Endothelial cell of umbilical vein (primary cell): ENCODE results near the gene CACNG4. TPM values are rescaled to one million over a fixed set of nuclear protein-coding genes. Genes with fewer than 3 reads are reported as not detected.

Source experiments
- BruUV-seq: library from RNA; stranded (reverse); fragments of 400-500 nt; replicated peaks from 2 replicates; lab custom pipeline; 2021; lab: Mats Ljungman, UMichigan
- CTCF ChIA-PET: fragments of 300-600, 350-600 bp; sonication (Branson Sonifier 250); formaldehyde crosslinking; loops from one replicate; lab custom pipeline; 2021; ENCODE audit warnings: antibody characterized with exemption, inconsistent platforms; lab: Charles Lee
- POLR2A ChIA-PET: fragments of 300-600, 350-600 bp; sonication (Branson Sonifier 250); formaldehyde crosslinking; loops from one replicate; lab custom pipeline; 2021; ENCODE audit warnings: antibody characterized with exemption, inconsistent platforms; lab: Charles Lee
- DNase-seq: peaks from one replicate; pipeline ENCODE4 v3.0.0-alpha.2; 2011; ENCODE audit warnings: low read depth, low spot score
- FAIRE-seq: peaks from 2 replicates; lab custom pipeline; 2011; peaks lifted over from hg19 to GRCh38; lab: Jason Lieb, UNC
- H2AFZ ChIP-seq: 2 replicates; pipeline ENCODE4 v1.6.0; 2012; ENCODE audit warnings: low read depth, low read length, control low read depth, inconsistent platforms
- H3K27ac ChIP-seq: 2 replicates; pipeline ENCODE4 v1.5.1; 2011; ENCODE audit warnings: low read depth, mild to moderate bottlenecking, control low read depth, low read length, moderate library complexity; ENCODE audit not compliant: insufficient read depth
- H3K27me3 ChIP-seq, 2 experiments: 2 replicates each; pipeline versions ENCODE4 v1.6.0 to v1.6.1; 2011; ENCODE audit warnings: low read length in 2 of 2, mixed read lengths in 1 of 2; ENCODE audit not compliant: control insufficient read depth in 2 of 2, insufficient read depth in 2 of 2
- H3K36me3 ChIP-seq, 2 experiments: 2 replicates in 1 of 2; 3 replicates in 1 of 2; pipeline ENCODE4 v1.5.1; 2011; ENCODE audit warnings: low read length in 2 of 2, mild to moderate bottlenecking in 1 of 2, moderate library complexity in 1 of 2; ENCODE audit not compliant: control insufficient read depth in 2 of 2, insufficient read depth in 2 of 2; ENCODE audit errors: extremely low read depth in 1 of 2
- H3K4me1 ChIP-seq: 3 replicates; pipeline ENCODE4 v1.5.1; 2011; ENCODE audit warnings: mild to moderate bottlenecking, low read length; ENCODE audit not compliant: control insufficient read depth, insufficient read depth; ENCODE audit errors: extremely low read depth
- H3K4me2 ChIP-seq: 2 replicates; pipeline ENCODE4 v1.6.1; 2011; ENCODE audit warnings: low read length, control low read depth, mixed read lengths; ENCODE audit not compliant: insufficient read depth
- H3K4me3 ChIP-seq, 3 experiments: fragments of 200-600 bp in 1 of 3; sonication (generic), shearing (Covaris generic) in 1 of 3; replicated peaks in 1 of 3; 2 replicates each; pipeline ENCODE4 v1.5.1; 2011 to 2016; ENCODE audit warnings: control low read depth in 3 of 3, low read length in 3 of 3, mild to moderate bottlenecking in 2 of 3, inconsistent platforms in 1 of 3, low read depth in 1 of 3, moderate library complexity in 1 of 3; ENCODE audit not compliant: insufficient read depth in 1 of 3
- H3K79me2 ChIP-seq: 2 replicates; pipeline ENCODE4 v1.6.0; 2012; ENCODE audit warnings: low read length, inconsistent platforms; ENCODE audit not compliant: control insufficient read depth, insufficient read depth
- H3K9ac ChIP-seq: replicated peaks from 2 replicates; pipeline ENCODE3; 2011; ENCODE audit warnings: low read length, control low read depth; ENCODE audit not compliant: insufficient read depth; ENCODE audit errors: extremely low read depth
- H3K9me1 ChIP-seq: replicated peaks from 3 replicates; pipeline ENCODE4 v1.6.0; 2011; ENCODE audit warnings: mild to moderate bottlenecking, low read length; ENCODE audit not compliant: control insufficient read depth, insufficient read depth; ENCODE audit errors: extremely low read depth
- H3K9me3 ChIP-seq: replicated peaks from 2 replicates; pipeline ENCODE4 v1.5.1; 2012; ENCODE audit warnings: low read length, inconsistent platforms; ENCODE audit not compliant: control insufficient read depth, insufficient read depth
- H4K20me1 ChIP-seq: replicated peaks from 2 replicates; pipeline ENCODE3; 2011; ENCODE audit warnings: mild to moderate bottlenecking, low read length; ENCODE audit not compliant: control insufficient read depth, insufficient read depth; ENCODE audit errors: extremely low read depth
- CTCF ChIP-seq, 2 donors: IDR thresholded peaks; 1 replicate in 1 of 2; 2 replicates in 1 of 2; pipeline ENCODE4 v1.5.1; 2011; ENCODE audit warnings: low read length in 2 of 2, mild to moderate bottlenecking in 2 of 2, moderate library complexity in 2 of 2, control low read depth in 1 of 2, inconsistent platforms in 1 of 2, low read depth in 1 of 2; ENCODE audit not compliant: insufficient read depth in 1 of 2; ENCODE audit errors: extremely low read depth in 1 of 2
- EZH2 ChIP-seq: IDR thresholded peaks from 2 replicates; pipeline ENCODE4 v1.6.1; 2012; ENCODE audit warnings: borderline replicate concordance, low read depth, mild to moderate bottlenecking, moderate library complexity, low read length, inconsistent platforms; ENCODE audit not compliant: severe bottlenecking
- FOS ChIP-seq: IDR thresholded peaks from 2 replicates; pipeline ENCODE4 v1.6.1; 2011; ENCODE audit warnings: mild to moderate bottlenecking, low read length, moderate library complexity, borderline replicate concordance; ENCODE audit not compliant: insufficient read depth
- GATA2 ChIP-seq: IDR thresholded peaks from 2 replicates; pipeline ENCODE4 v1.7.0; 2011; ENCODE audit warnings: low read depth, mild to moderate bottlenecking, moderate library complexity, mixed read lengths, low read length; ENCODE audit not compliant: insufficient read length, insufficient read depth
- JUN ChIP-seq: IDR thresholded peaks from 2 replicates; pipeline ENCODE4 v1.6.1; 2011; ENCODE audit warnings: borderline replicate concordance, low read depth; ENCODE audit not compliant: insufficient read length, insufficient read depth
- MAX ChIP-seq: IDR thresholded peaks from 2 replicates; pipeline ENCODE4 v1.6.1; 2011; ENCODE audit not compliant: insufficient read depth, insufficient read length
- MYC ChIP-seq: IDR thresholded peaks from one replicate; pipeline ENCODE4 v1.6.1; 2011; ENCODE audit warnings: mild to moderate bottlenecking, low read depth, low read length
- POLR2A ChIP-seq: IDR thresholded peaks from 2 replicates; pipeline ENCODE4 v1.6.1; 2012; ENCODE audit warnings: low read depth, mild to moderate bottlenecking, control low read depth, low read length
- POLR2AphosphoS5 ChIP-seq: IDR thresholded peaks from 2 replicates; pipeline ENCODE4 v1.6.1; 2012; ENCODE audit warnings: low read depth, mild to moderate bottlenecking, control low read depth, low read length, moderate library complexity; ENCODE audit not compliant: insufficient read depth
- dilution Hi-C: fragments of 300-500 bp; cut with MboI; formaldehyde crosslinking; loops from one replicate; pipeline ENCODE4 v1.15.0; 2019; ENCODE audit warnings: low sequenced_read_pairs; ENCODE audit not compliant: extremely low pct_ligation_motif_present
- intact Hi-C: fragments of 100-400 bp; cut with micrococcal nuclease; formaldehyde crosslinking; loops from one replicate; pipeline ENCODE4 v1.10.0; 2022
- polyA plus RNA-seq, 4 experiments: library from polyadenylated mRNA; depleted of rRNA in 3 of 4; stranded (reverse) in 3 of 4; unstranded in 1 of 4; fragments of >200 nt; gene quantifications; 2 replicates each; pipeline versions ENCODE4 v1.2.1 to v1.2.3, GENCODE V29; 2011 to 2012; ENCODE audit warnings: missing spikeins in 1 of 4
- total RNA-seq: library from RNA; stranded (reverse); gene quantifications from 2 replicates; pipeline ENCODE4 v1.2.3, GENCODE V29; 2021

The CACNG4 gene
- total and polyA plus RNA-seq, 2 donors (not counting 3 experiments of a cell fraction or from before 2014, with no cell fraction given), result not detected

- Histone ChIP-seq H3K4me3 (no peak overlapping the region), H2AFZ (no peak overlapping the region), H3K9me1 (no peaks in the 10 kb centered on the region), H3K9ac (no peak overlapping the region), H4K20me1 (no peaks in the 10 kb centered on the region), H3K79me2 (no peaks in the 10 kb centered on the region), H3K36me3 (no peaks in the 10 kb centered on the region), H3K4me1 (no peaks in the 10 kb centered on the region), H3K4me2 (no peak overlapping the region), H3K27ac (no peak overlapping the region), H3K9me3 (no peaks in the 10 kb centered on the region), H3K27me3 (peaks cover 0 to under 1% of the 10 kb centered on the region in 2 experiments)
- no peak for DNase-seq
- no peak for TF ChIP-seq MYC
- no peak for TF ChIP-seq POLR2AphosphoS5
- TF ChIP-seq MAX, result no peak
- TF ChIP-seq JUN, result no peak
- TF ChIP-seq CTCF (IDR thresholded peaks at IDR 0.05; ENCODE audit: extremely low read depth in 1 of 2, insufficient read depth in 1 of 2, low read depth in 1 of 2, low read length in 2 of 2), result no peak
- no peak for TF ChIP-seq POLR2A
- TF ChIP-seq FOS, result no peak
- TF ChIP-seq EZH2, result no peak
- TF ChIP-seq GATA2, result no peak
- FAIRE-seq, result no peak
- ChIA-PET POLR2A (no interaction called here), CTCF (no interaction called here)
- intact Hi-C loops, result no loop called here
- dilution Hi-C loops, result no loop called here
- no TSS peak for BruUV-seq
Measured at GRCh38 chr17:66994930-66995535, 30.5 kb downstream of the CACNG4 start.
